Right lobe of liver (tissue), 4 donors: ENCODE measurements around the gene HTR5A.

Experiments used
- POLR2A ChIP-seq: fragments of 450-650 bp; IDR thresholded peaks from one replicate; pipeline ENCODE4 v1.6.1; 2017; ENCODE audit warnings: antibody characterized with exemption, mild to moderate bottlenecking
- TF ChIP-seq, protein P1 (sequence below), 4 donors: fragments of 200-600 bp in 3 of 4; fragments of 450-650 bp in 1 of 4; IDR thresholded peaks; one replicate each; pipeline versions ENCODE4 v1.5.1 to v1.8.0; 2016 to 2022; ENCODE audit warnings: antibody characterized with exemption in 4 of 4, mild to moderate bottlenecking in 2 of 4
- donor health status: DM: no; HTN: no; CAD: no.
- donor health status: DM: no; HTN: no; CAD: no.
- donor health status: DM: no; HTN: yes; CAD: no.

DNA sequence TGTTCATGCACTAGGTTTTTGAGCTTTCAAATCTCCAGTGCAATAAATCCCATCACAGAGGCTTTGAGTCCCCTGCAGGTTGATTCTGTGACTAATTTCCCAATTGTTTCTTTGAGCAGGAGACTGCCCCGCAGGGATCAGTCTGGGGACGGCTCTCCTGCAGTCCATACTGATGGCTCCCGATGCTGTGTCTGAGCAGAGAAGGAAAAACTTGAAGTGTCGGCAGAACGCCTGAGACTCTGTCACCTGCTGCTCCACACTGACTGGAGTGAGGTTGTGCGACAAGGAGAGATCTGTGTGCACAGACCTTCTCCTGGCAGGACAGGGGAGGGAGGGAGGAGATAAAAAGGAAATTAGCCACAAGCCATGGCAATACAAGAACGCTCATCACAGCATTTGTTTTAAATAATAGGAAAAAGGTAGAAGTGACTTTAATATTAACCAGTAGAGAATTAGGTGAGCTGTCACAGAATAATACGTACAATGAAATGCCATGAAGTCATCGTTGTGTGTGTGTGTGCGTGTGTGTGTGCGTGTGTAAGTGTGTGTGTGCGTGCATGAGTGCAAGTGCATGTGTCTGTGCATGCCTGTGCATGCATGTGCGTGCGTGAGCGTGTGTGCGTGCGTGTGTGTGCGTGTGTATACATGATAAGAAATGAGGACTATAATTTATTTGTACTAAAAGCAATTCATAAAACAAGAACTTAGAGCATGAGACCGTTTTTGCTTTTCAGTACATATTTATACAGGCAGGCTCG lies 38.2 kb downstream of the HTR5A start:
- TF ChIP-seq, protein P1, sequence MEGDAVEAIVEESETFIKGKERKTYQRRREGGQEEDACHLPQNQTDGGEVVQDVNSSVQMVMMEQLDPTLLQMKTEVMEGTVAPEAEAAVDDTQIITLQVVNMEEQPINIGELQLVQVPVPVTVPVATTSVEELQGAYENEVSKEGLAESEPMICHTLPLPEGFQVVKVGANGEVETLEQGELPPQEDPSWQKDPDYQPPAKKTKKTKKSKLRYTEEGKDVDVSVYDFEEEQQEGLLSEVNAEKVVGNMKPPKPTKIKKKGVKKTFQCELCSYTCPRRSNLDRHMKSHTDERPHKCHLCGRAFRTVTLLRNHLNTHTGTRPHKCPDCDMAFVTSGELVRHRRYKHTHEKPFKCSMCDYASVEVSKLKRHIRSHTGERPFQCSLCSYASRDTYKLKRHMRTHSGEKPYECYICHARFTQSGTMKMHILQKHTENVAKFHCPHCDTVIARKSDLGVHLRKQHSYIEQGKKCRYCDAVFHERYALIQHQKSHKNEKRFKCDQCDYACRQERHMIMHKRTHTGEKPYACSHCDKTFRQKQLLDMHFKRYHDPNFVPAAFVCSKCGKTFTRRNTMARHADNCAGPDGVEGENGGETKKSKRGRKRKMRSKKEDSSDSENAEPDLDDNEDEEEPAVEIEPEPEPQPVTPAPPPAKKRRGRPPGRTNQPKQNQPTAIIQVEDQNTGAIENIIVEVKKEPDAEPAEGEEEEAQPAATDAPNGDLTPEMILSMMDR (IDR thresholded peaks at IDR 0.05), result no peak
- no peak for TF ChIP-seq POLR2A
